Coronary artery (tissue), 2 donors: ENCODE measurements around the gene CHST15.

Experiments
- DNase-seq: peaks from one replicate; pipeline ENCODE4 v3.0.0-alpha.2; 2017; ENCODE audit warnings: low spot score
- H3K27ac ChIP-seq, 2 donors: fragments of 200-600 bp; sonication (generic); one replicate each; pipeline ENCODE4 v1.5.1; 2016 to 2019
- H3K4me3 ChIP-seq: fragments of 200-600 bp; sonication (generic); 2 replicates; pipeline ENCODE4 v1.5.1; 2016; ENCODE audit warnings: mild to moderate bottlenecking, moderate library complexity
- CTCF ChIP-seq: fragments of 200-600 bp; sonication (generic); IDR thresholded peaks from one replicate; pipeline ENCODE4 v1.5.1; 2019; ENCODE audit warnings: antibody characterized with exemption

The CHST15 gene

GRCh38 chr10:124127563-124127962, 34.2 kb upstream of the CHST15 start:
- no peak for DNase-seq
- Histone ChIP-seq H3K4me3 (no peak overlapping the region), H3K27ac (no peak overlapping the region)
- no peak for TF ChIP-seq CTCF

GRCh38 chr10:124126983-124127385, 33.6 kb upstream of the CHST15 start:
- no peak overlapping the region for H3K27ac ChIP-seq
- no peak overlapping the region for H3K4me3 ChIP-seq
- no peak for DNase-seq
- no peak for TF ChIP-seq CTCF

DNA sequence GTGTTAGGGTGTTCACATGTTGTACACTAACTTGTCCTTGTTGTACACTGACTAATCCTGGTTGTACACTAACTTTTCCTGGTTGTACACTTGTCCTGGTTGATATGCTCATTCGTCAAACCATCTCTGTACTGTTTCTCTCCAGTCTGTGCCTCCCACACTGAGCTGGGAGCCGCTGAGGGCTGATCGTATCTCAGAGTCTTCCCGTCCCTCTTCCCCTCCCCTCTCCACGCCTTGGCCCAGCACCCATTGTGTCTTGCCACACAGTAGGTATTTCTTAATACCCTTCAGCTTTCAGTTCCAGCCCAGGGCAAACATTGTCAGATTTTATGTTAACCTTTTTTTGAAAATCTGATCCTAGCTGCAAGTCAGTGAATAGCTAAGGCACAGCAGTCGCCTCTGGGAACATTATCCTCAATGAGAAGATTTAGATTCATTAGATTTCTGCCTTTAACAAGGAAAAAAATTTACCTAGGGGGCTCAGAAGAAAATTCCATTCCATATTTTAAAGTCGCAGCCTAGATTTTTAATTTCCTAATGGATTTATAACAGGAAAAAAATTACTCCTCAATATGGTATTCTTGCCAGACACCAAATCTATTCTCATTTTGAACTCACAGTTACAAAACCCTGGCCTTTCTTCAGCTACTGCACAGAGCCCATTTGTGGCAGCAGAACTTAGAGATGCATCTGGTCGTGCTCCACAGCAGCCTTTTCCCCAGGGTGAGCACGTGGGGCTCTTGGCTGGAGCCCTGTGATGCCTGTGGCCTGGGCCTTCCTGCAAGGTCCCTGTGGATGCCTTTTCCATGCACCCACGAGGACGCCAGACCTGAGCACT, 33.0 kb upstream of the CHST15 start:
- no peak overlapping the region for H3K27ac ChIP-seq
- no peak overlapping the region for H3K4me3 ChIP-seq
- TF ChIP-seq CTCF = no peak
- no peak for DNase-seq

DNA sequence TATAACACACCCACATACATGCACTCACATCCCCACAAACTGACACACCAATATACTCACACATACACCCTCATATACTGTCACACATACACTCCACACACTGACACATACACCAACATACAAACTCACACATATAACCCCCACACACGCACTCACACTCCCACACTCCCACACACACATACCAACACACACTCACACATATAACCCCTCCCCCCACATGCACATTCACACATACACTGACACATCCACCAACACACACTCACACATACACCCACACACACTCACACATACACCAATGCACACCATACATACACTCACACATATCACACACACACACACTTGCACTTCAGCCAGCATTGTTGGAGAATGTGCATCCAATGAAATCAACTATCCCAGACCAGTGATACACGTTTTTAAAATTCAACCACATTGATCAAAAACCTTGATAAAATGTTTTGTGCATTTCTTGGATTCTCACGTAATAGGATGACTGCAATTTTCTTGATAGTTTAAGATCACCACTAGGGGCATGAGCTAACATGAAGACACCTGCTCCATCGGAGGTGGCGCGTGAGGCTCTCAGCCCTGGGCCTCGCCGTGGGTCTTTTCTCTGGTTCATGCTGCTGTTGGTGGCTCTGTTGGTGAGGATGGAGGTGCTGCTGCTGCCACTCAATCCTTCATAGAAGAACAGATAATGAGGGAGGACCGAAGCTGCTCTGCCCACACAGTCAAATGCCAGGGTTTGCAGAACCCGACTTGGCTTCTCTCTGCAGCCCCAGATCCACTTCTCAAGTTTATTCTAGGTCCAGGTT, 32.1 kb upstream of the CHST15 start:
- DNase-seq = no peak
- Histone ChIP-seq H3K4me3 (no peak overlapping the region), H3K27ac (no peak overlapping the region)
- TF ChIP-seq CTCF = peak; percentile 23

- no peak for DNase-seq
- TF ChIP-seq CTCF = no peak
- H3K27ac ChIP-seq = no peak overlapping the region
These were observed 31.4 kb upstream of the CHST15 start for GRCh38 chr10:124124769-124125161.

DNA sequence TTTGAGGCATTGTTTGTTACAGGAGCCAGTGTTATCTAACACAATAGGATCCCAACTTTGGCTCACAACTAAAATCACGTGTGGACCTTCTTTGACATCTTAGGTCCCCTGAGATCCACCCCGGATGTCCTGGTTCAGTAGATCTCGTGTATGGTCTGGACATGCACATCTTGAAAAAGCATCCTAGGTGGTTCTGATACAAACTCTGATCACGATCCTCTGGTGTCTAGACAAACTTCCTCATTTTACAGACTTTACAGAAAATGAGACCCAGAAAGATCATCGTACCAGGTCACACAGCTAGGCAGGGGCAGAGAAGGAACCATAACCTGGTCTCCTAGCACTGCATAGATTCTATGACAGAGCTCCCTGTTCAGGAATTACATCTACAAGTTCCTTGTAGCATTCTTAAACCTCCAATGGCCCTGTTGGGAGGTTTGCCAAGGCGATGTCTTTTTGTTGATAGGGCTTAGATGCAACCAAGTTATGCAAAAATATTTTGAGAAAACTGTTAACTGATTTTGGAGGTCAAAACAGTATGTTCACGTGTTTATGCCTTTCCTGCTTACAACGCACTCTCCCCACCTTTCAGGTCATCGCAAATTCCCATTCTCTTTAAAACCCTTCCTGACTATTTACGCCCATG, 30.8 kb upstream of the CHST15 start:
- no peak for TF ChIP-seq CTCF
- Histone ChIP-seq H3K27ac (no peak overlapping the region), H3K4me3 (no peak overlapping the region)
- no peak for DNase-seq

More at GRCh38 chr10:124124769-124125161, 31.4 kb upstream of the CHST15 start:
- H3K4me3 ChIP-seq = no peak overlapping the region
